Dermis microvascular lymphatic vessel endothelial cell (primary cell): Measurements from ENCODE around the gene MAP3K21. TPM values are rescaled to one million over a fixed set of nuclear protein-coding genes. Genes with fewer than 3 reads are reported as not detected.

Source experiments
- total RNA-seq: library from RNA; depleted of rRNA; stranded (reverse); fragments of >200 nt; gene quantifications from 2 replicates; pipeline ENCODE4 v1.2.1, GENCODE V29; 2014

Gene MAP3K21
- total RNA-seq, 1 donor from 2014 or later: 0.90 TPM

Other genes starting within 250 kb of the MAP3K21 start
- 0.38 and 1.4 TPM in 2 replicates for gene PCNX2, start 32.0 kb upstream of the MAP3K21 start, total RNA-seq